ENCODE measurements around the gene CNTN4.

GRCh38 chr3:2680236-2680635 is 581.6 kb downstream of the CNTN4 start:
- TF ChIP-seq TCF12 (IDR thresholded peaks at IDR 0.05; ENCODE audit: low read depth, low read length) (no peak), MAX (IDR thresholded peaks at IDR 0.05) (no peak), NRF1 (IDR thresholded peaks at IDR 0.05; ENCODE audit: low read depth, low read length) (no peak), CTCF (IDR thresholded peaks at IDR 0.05; ENCODE audit: control extremely low read depth in 1 of 3, insufficient read depth in 1 of 3, low read depth in 1 of 3, low read length in 3 of 3) (no peak), RFX5 (IDR thresholded peaks at IDR 0.05; ENCODE audit: borderline replicate concordance, low read depth, low read length) (no peak), CEBPB (IDR thresholded peaks at IDR 0.05; ENCODE audit: low read depth, low read length) (no peak), JUND (IDR thresholded peaks at IDR 0.05; ENCODE audit: low read length) (no peak), POLR2A (IDR thresholded peaks at IDR 0.05; ENCODE audit: control extremely low read depth in 1 of 2, low read depth in 2 of 2, low read length in 2 of 2) (no peak), HDAC2 (IDR thresholded peaks at IDR 0.05; ENCODE audit: borderline replicate concordance in 1 of 2, low read depth in 2 of 2, low read length in 2 of 2) (no peak), KDM1A (IDR thresholded peaks at IDR 0.05; ENCODE audit: borderline replicate concordance, low read length) (no peak), SIN3A (conservative IDR thresholded peaks at IDR 0.05 in 1 of 2, IDR thresholded peaks at IDR 0.05 in 1 of 2; ENCODE audit: low read depth in 1 of 2, low read length in 2 of 2) (no peak)
